Activated CD4-positive, alpha-beta T cell treated with anti-CD3 and anti-CD28 coated beads for 48 hours (primary cell): ENCODE measurements around the gene NINJ2.
"Not testable (repeated sequence)": the region's sequence is repeated elsewhere in the genome, so short reads cannot be mapped to it uniquely, and the experiment has no call there.

Experiments
- DNase-seq: peaks from one replicate; pipeline ENCODE4 v3.0.0-alpha.2; 2020

Gene NINJ2

GRCh38 chr12:583251-583869 is 79.9 kb downstream of the NINJ2 start:
- no peak for DNase-seq

GRCh38 chr12:581746-582145 is 81.5 kb downstream of the NINJ2 start:
- DNase-seq: no peak

DNA sequence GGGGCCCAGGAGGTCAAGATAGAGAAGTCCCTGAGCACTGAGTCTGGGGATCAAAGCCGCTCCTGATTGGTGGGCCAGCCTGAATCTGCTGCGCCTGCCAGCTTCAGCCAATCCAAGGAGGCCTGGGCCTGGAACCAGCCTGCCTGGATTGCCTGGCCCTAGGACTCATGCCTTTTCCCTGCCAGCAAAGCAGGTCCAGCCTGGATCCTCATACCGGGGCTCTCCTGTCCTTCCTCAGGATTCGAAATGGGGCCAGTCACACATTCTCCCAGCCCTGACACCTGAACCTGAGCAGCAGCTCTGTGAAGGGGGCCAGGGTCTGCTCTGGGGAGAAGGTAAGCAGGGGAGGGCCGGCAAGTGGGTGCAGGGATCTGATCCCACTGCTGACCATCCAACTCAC is 81.9 kb downstream of the NINJ2 start:
- no peak for DNase-seq

- DNase-seq: no peak
Measured at GRCh38 chr12:580813-581212, 82.4 kb downstream of the NINJ2 start.

- no peak for DNase-seq
Measured at GRCh38 chr12:579420-580110, 83.7 kb downstream of the NINJ2 start.

- no peak for DNase-seq
Measured at GRCh38 chr12:578748-579419, 84.4 kb downstream of the NINJ2 start.

- DNase-seq: not testable (repeated sequence)
Measured at GRCh38 chr12:577994-578747, 85.1 kb downstream of the NINJ2 start.

DNA sequence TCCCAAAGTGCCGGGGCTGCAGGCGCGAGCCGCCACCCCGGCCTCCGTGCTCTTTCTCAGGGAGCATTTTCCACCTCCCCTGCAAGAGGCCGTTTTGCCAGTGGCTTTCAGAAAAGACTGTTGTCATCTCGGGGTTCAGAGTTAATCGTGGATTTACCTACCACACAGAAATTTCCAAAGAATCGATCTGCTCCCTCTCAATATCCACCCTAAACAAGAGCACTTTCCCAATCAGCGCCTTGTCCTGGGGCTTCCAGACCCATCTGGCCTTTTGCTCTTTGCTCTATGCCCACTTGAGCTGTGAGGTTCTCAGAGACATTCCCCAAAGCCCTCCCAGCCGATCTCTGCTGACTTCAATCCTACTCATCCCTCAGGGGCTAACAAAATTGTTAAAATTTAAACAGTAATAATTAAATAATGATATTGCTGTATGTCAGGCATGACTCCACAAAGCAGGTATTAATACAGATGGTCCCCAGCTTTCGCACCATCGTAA is 86.6 kb downstream of the NINJ2 start:
- no peak for DNase-seq

- DNase-seq: peak; percentile 88
Measured at GRCh38 chr12:575948-576614, 87.2 kb downstream of the NINJ2 start.

- no peak for DNase-seq
Measured at GRCh38 chr12:575129-575502, 88.1 kb downstream of the NINJ2 start.

- peak; percentile 36 for DNase-seq
Measured at GRCh38 chr12:574475-575128, 88.6 kb downstream of the NINJ2 start.

GRCh38 chr12:573232-573631 is 90.0 kb downstream of the NINJ2 start:
- no peak for DNase-seq

GRCh38 chr12:572532-572899 is 90.7 kb downstream of the NINJ2 start:
- no peak for DNase-seq

DNA sequence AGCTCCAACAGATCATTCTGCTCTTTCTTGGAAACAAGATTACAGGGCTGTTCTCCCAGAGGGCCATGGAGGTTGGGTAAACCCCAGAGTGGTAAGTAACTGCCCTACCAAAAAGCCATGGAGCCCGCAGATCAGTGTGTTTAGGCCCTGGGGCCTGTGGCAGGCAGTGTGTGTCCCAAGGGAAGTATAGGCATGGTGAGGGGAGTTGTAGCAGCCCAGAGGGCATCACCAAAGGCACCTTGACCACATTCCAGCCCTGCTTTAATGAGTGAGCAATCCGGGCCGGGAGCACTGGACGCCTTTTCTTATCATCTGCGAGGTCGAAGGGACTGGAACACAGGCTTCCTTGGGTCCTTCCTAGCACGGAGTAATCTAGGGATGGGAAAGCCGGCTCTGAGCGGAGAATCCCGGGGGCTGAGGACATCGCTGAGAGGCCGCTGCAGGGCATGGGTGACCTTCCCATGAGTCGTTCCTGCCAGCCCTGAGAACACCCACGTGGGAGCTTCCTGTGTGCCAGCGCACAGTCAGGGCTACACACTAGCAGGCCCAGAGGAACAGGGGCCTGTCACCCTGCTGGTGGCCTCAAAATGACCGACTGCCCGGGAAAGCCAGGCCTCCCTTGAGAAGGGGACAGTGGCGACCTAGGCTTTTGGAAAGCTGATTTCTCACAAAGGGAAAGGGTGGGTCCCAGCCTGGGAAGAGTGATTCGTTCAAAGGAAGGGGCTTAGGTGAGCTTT is 91.3 kb downstream of the NINJ2 start:
- DNase-seq: no peak

- DNase-seq: no peak
Measured at GRCh38 chr12:570921-571794, 92.1 kb downstream of the NINJ2 start.

DNA sequence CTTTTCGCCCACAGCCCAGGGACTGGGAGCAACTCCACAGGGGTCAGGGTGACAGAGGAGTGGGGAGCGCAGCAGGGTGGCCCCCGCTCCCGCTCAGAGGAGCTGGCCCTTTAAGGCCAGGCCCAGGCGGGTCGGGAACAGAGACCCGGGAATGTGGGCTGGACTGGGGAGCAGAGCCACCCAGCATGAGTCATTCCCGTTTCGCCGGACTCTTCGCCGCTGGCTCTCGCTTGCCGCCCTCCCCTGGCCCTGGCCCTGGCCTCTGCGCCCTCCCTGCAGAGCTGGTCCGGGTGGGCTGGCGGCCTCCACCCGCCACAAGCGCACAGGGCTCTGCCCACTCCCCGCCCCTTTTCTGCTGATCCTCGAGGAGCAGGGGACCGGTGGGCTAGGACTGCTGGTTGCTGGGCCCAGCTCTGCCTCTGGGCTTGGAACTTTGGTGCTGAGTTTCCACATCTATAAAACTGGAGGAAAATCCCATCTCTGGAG is 92.8 kb downstream of the NINJ2 start:
- DNase-seq: no peak

GRCh38 chr12:569803-570434 is 93.3 kb downstream of the NINJ2 start:
- DNase-seq: peak; percentile 93

DNA sequence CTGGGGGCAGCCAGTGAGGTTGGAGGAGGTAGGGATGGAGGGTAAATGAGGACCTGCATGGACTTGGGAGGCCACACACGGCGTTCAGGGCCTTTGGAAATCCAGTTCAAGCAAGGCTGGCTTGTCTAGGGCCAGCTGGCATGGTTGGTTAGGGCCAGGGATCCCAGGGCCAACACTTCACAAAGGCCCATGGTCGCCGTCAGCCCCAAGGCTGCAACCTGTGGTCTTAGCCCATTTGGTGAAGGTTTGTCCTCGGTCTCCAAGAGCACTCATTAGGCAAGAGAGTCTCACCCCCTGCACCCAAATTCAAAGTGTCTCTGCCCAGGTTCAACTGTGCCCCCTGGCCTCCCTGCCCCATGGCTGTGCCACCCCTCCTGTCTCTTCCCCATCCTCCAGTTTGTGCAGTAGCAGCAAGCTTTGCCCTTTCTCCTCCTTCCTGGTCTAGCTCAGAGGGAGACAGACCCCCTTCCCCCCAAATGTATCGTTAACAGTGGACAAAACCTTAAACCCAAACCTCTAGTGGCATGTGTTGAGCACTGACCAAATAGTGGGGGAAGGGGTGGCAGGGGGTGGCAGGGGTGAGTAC is 94.1 kb downstream of the NINJ2 start:
- DNase-seq: no peak

GRCh38 chr12:568486-568885 is 94.8 kb downstream of the NINJ2 start:
- DNase-seq: no peak
